HG03442 (cell line): ENCODE measurements around the gene GCNT3.
"Not testable (repeated sequence)": the region's sequence is repeated elsewhere in the genome, so short reads cannot be mapped to it uniquely, and the experiment has no call there.

Experiments used
- ATAC-seq: cut with Tn5 transposase; IDR thresholded peaks from one replicate; pipeline ENCODE4 v1.9.1; 2021; ENCODE audit warnings: mild to moderate bottlenecking, moderate library complexity; ENCODE audit not compliant: unreplicated experiment

Gene GCNT3

GRCh38 chr15:59616379-59616778 lies 4.8 kb downstream of the GCNT3 start:
- no peak for ATAC-seq

GRCh38 chr15:59618406-59618805 lies 6.8 kb downstream of the GCNT3 start:
- no peak for ATAC-seq

- peak; percentile 69 for ATAC-seq
Observed at GRCh38 chr15:59622289-59622688, 10.7 kb downstream of the GCNT3 start.

GRCh38 chr15:59632714-59633113 lies 21.1 kb downstream of the GCNT3 start:
- ATAC-seq, result no peak

GRCh38 chr15:59636184-59636583 lies 24.6 kb downstream of the GCNT3 start:
- ATAC-seq, result no peak

GRCh38 chr15:59637507-59637906 lies 25.9 kb downstream of the GCNT3 start:
- not testable (repeated sequence) for ATAC-seq

- no peak for ATAC-seq
Observed at GRCh38 chr15:59642351-59642750, 30.8 kb downstream of the GCNT3 start.

- ATAC-seq, result no peak
Observed at GRCh38 chr15:59644756-59645155, 33.2 kb downstream of the GCNT3 start.

- not testable (repeated sequence) for ATAC-seq
Observed at GRCh38 chr15:59645812-59646211, 34.2 kb downstream of the GCNT3 start.

- no peak for ATAC-seq
Observed at GRCh38 chr15:59646277-59646676, 34.7 kb downstream of the GCNT3 start.

GRCh38 chr15:59647085-59647484 lies 35.5 kb downstream of the GCNT3 start:
- no peak for ATAC-seq

GRCh38 chr15:59649603-59650002 lies 38.0 kb downstream of the GCNT3 start:
- ATAC-seq, result no peak

- ATAC-seq, result no peak
Observed at GRCh38 chr15:59654046-59654445, 42.5 kb downstream of the GCNT3 start.

- peak; percentile 97 for ATAC-seq
Observed at GRCh38 chr15:59656897-59657634, 45.5 kb downstream of the GCNT3 start, which contains the start of gene GTF2A2. Gene GTF2A2 (minus strand): TSS chr15:59657515. CDS start chr15:59652277, 5,238 bp downstream.

- ATAC-seq, result no peak
Observed at GRCh38 chr15:59657635-59658125, 46.1 kb downstream of the GCNT3 start.

GRCh38 chr15:59659366-59659765 lies 47.8 kb downstream of the GCNT3 start:
- no peak for ATAC-seq

- no peak for ATAC-seq
Observed at GRCh38 chr15:59662260-59662659, 50.7 kb downstream of the GCNT3 start.

- ATAC-seq, result no peak
Observed at GRCh38 chr15:59668556-59668955, 57.0 kb downstream of the GCNT3 start.
